ENCODE data around the gene TMEM108.
A peak's percentile ranks its signal among the peaks of the same experiment; 100 is the strongest.

The TMEM108 gene

GRCh38 chr3:133384331-133385027 lies 346.3 kb downstream of the TMEM108 start:
- Mint-ChIP-seq H3K27ac (peak overlapping the region in 1 of 3 experiments; percentile 51), H3K4me3 (no peak overlapping the region), H3K36me3 (ENCODE audit: low read depth) (no peaks in the 10 kb centered on the region), H3K9me3 (no peaks in the 10 kb centered on the region), H3K4me1 (peaks cover 10% of the 10 kb centered on the region), H3K27me3 (ENCODE audit: low read depth) (peaks cover 25% of the 10 kb centered on the region)
- TF ChIP-seq CTCF (IDR thresholded peaks at IDR 0.05; ENCODE audit: unreplicated experiment in 3 of 3), result peak; percentile 91 to 93 (median 93)

- no peak for TF ChIP-seq CTCF (IDR thresholded peaks at IDR 0.05; ENCODE audit: unreplicated experiment in 3 of 3)
- Mint-ChIP-seq H3K27ac (no peak overlapping the region), H3K27me3 (ENCODE audit: low read depth) (peaks cover 23% of the 10 kb centered on the region), H3K9me3 (no peaks in the 10 kb centered on the region), H3K36me3 (ENCODE audit: low read depth) (no peaks in the 10 kb centered on the region), H3K4me1 (peaks cover 10% of the 10 kb centered on the region), H3K4me3 (no peak overlapping the region)
Observed at GRCh38 chr3:133386876-133387275, 348.7 kb downstream of the TMEM108 start.

- H3K4me3 Mint-ChIP-seq, result no peak overlapping the region
Observed at GRCh38 chr3:133387341-133387740, 349.1 kb downstream of the TMEM108 start.

GRCh38 chr3:133388696-133389395 lies 350.7 kb downstream of the TMEM108 start:
- peaks cover 25% of the 10 kb centered on the region for H3K27me3 Mint-ChIP-seq (ENCODE audit: low read depth)
- no peaks in the 10 kb centered on the region for H3K9me3 Mint-ChIP-seq
- no peak for TF ChIP-seq CTCF (IDR thresholded peaks at IDR 0.05; ENCODE audit: unreplicated experiment in 3 of 3)
- H3K4me3 Mint-ChIP-seq, result no peak overlapping the region
- no peaks in the 10 kb centered on the region for H3K36me3 Mint-ChIP-seq (ENCODE audit: low read depth)
- peaks cover 9% of the 10 kb centered on the region for H3K4me1 Mint-ChIP-seq
- H3K27ac Mint-ChIP-seq, result no peak overlapping the region

More at GRCh38 chr3:133387341-133387740, 349.1 kb downstream of the TMEM108 start:
- H3K27me3 Mint-ChIP-seq (ENCODE audit: low read depth), result peaks cover 21% of the 10 kb centered on the region
- H3K4me1 Mint-ChIP-seq, result peaks cover 10% of the 10 kb centered on the region
- H3K27ac Mint-ChIP-seq, result no peak overlapping the region
- TF ChIP-seq CTCF (IDR thresholded peaks at IDR 0.05; ENCODE audit: unreplicated experiment in 3 of 3), result no peak
- no peaks in the 10 kb centered on the region for H3K36me3 Mint-ChIP-seq (ENCODE audit: low read depth)
- H3K9me3 Mint-ChIP-seq, result no peaks in the 10 kb centered on the region

- Mint-ChIP-seq H3K9me3 (peaks cover 2% of the 10 kb centered on the region), H3K36me3 (ENCODE audit: low read depth) (no peaks in the 10 kb centered on the region), H3K27ac (no peak overlapping the region), H3K27me3 (ENCODE audit: low read depth) (peaks cover 14% of the 10 kb centered on the region), H3K4me1 (no peaks in the 10 kb centered on the region), H3K4me3 (no peak overlapping the region)
- TF ChIP-seq CTCF (IDR thresholded peaks at IDR 0.05; ENCODE audit: unreplicated experiment in 3 of 3), result no peak
Observed at GRCh38 chr3:133390715-133391114, 352.5 kb downstream of the TMEM108 start.
